Activated CD4-positive, alpha-beta T cell treated with anti-CD3 and anti-CD28 coated beads, Interleukin-2, amount 50 U/mL, for 24 hours (primary cell): Measurements from ENCODE around the gene CCL8.

Experiments used
- DNase-seq, 2 donors: peaks; one replicate each; pipeline ENCODE4 v3.0.0-alpha.2; 2020; ENCODE audit warnings: low read depth in 1 of 2, low spot score in 1 of 2

The CCL8 gene

GRCh38 chr17:34366529-34367107 is 47.4 kb downstream of the CCL8 start:
- no peak for DNase-seq

GRCh38 chr17:34367486-34368195 is 48.4 kb downstream of the CCL8 start:
- no peak for DNase-seq

GRCh38 chr17:34368196-34368945 is 49.1 kb downstream of the CCL8 start:
- DNase-seq = no peak

GRCh38 chr17:34368946-34369500 is 49.8 kb downstream of the CCL8 start:
- DNase-seq = no peak

- no peak for DNase-seq
Measured at GRCh38 chr17:34369571-34369970, 50.3 kb downstream of the CCL8 start.

GRCh38 chr17:34370376-34370996 is 51.3 kb downstream of the CCL8 start:
- no peak for DNase-seq

GRCh38 chr17:34370997-34371395 is 51.8 kb downstream of the CCL8 start:
- DNase-seq = no peak
